A673 (cell line): ENCODE results near the gene STXBP4. TPM values are rescaled to one million over a fixed set of nuclear protein-coding genes. Genes with fewer than 3 reads are reported as not detected.
A peak's percentile ranks its signal among the peaks of the same experiment; 100 is the strongest.

ENCODE experiments used
- BruUV-seq: library from RNA; stranded (reverse); fragments of 400-500 nt; replicated peaks from 2 replicates; lab custom pipeline; 2021; lab: Mats Ljungman, UMichigan
- CTCF ChIA-PET: fragments of 300-600 bp; sonication (Branson Sonifier 250); formaldehyde crosslinking; loops from one replicate; lab custom pipeline; 2022; ENCODE audit warnings: antibody characterized with exemption; lab: Charles Lee
- POLR2A ChIA-PET: fragments of 300-600 bp; sonication (Branson Sonifier 250); formaldehyde crosslinking; loops from one replicate; lab custom pipeline; 2022; ENCODE audit warnings: antibody characterized with exemption; ENCODE audit not compliant: low non-redundant PET; lab: Charles Lee
- DNase-seq: peaks from one replicate; pipeline ENCODE4 v3.0.0-alpha.2; 2015; ENCODE audit warnings: low spot score
- H3K27ac ChIP-seq: fragments of 200-600 bp; sonication (generic); 2 replicates; pipeline ENCODE4 v1.5.1; 2016; ENCODE audit warnings: mixed run types, low read depth, mild to moderate bottlenecking, mixed read lengths, antibody characterized with exemption, low read length; ENCODE audit not compliant: poor library complexity, severe bottlenecking
- H3K27me3 ChIP-seq: fragments of 200-600 bp; sonication (generic); replicated peaks from 2 replicates; pipeline ENCODE4 v1.6.1; 2017; ENCODE audit warnings: mixed run types, low read depth, mild to moderate bottlenecking, mixed read lengths, antibody characterized with exemption, low read length; ENCODE audit not compliant: insufficient read depth, poor library complexity
- H3K36me3 ChIP-seq: fragments of 200-600 bp; sonication (generic); 2 replicates; pipeline ENCODE4 v1.6.1; 2016; ENCODE audit warnings: mixed run types, mild to moderate bottlenecking, mixed read lengths, antibody characterized with exemption, low read length; ENCODE audit not compliant: insufficient read depth, poor library complexity, severe bottlenecking
- H3K4me1 ChIP-seq: fragments of 200-600 bp; sonication (generic); 2 replicates; pipeline ENCODE4 v1.6.1; 2017; ENCODE audit warnings: mixed run types, mild to moderate bottlenecking, mixed read lengths, antibody characterized with exemption, low read length; ENCODE audit not compliant: insufficient read depth, poor library complexity, severe bottlenecking
- H3K4me3 ChIP-seq: fragments of 200-600 bp; sonication (generic); 2 replicates; pipeline ENCODE4 v1.5.1; 2016; ENCODE audit warnings: low read depth, mixed run types, mild to moderate bottlenecking, mixed read lengths, low read length; ENCODE audit not compliant: poor library complexity, severe bottlenecking
- H3K9me3 ChIP-seq: fragments of 200-600 bp; sonication (generic); 2 replicates; pipeline ENCODE4 v1.6.1; 2016; ENCODE audit warnings: mixed run types, low read depth, mild to moderate bottlenecking, mixed read lengths, antibody characterized with exemption, low read length; ENCODE audit not compliant: poor library complexity, severe bottlenecking
- EZH2 ChIP-seq: fragments of 200-600 bp; sonication (generic); IDR thresholded peaks from 2 replicates; pipeline ENCODE4 v1.6.1; 2017; ENCODE audit warnings: borderline replicate concordance, low read depth, mild to moderate bottlenecking, mixed read lengths, antibody characterized with exemption, low read length; ENCODE audit not compliant: poor library complexity, severe bottlenecking
- intact Hi-C: fragments of 100-400 bp; cut with micrococcal nuclease; formaldehyde crosslinking; loops from one replicate; pipeline ENCODE4 v1.10.0; 2022; ENCODE audit not compliant: unreplicated experiment
- total RNA-seq: library from RNA; stranded (reverse); gene quantifications from 2 replicates; pipeline ENCODE4 v1.2.3, GENCODE V29; 2021
- TF ChIP-seq, protein P1 (sequence below): fragments of 300-800, 200-600 bp; sonication (generic); conservative IDR thresholded peaks from 2 replicates; pipeline ENCODE4 v1.5.1; 2017; ENCODE audit warnings: low read depth, mild to moderate bottlenecking, antibody characterized with exemption, low read length, moderate library complexity, mixed read lengths

STXBP4 gene
- total RNA-seq, 1 experiment from 2014 or later, result 24.2 TPM

DNA sequence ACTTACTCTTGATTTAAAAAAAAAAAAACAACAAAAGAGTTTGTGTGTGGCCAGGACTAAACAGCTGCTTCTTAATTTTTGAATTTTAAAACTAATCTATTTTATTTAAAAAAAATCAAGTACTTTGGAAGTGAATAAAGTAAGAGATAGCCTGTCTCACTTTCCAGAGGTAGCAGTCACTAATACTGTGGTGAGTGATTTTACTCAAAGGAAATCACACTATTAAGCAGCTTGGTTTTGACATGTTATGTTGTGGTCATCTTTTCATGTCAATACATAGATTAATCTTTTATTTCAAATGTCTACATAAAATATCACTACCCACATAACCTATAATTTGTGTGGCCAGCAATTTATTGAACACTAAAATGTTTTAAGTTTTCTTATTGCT, 194.0 kb downstream of the STXBP4 start:
- no TSS peak for BruUV-seq
- TF ChIP-seq EZH2, result no peak
- TF ChIP-seq, protein P1, sequence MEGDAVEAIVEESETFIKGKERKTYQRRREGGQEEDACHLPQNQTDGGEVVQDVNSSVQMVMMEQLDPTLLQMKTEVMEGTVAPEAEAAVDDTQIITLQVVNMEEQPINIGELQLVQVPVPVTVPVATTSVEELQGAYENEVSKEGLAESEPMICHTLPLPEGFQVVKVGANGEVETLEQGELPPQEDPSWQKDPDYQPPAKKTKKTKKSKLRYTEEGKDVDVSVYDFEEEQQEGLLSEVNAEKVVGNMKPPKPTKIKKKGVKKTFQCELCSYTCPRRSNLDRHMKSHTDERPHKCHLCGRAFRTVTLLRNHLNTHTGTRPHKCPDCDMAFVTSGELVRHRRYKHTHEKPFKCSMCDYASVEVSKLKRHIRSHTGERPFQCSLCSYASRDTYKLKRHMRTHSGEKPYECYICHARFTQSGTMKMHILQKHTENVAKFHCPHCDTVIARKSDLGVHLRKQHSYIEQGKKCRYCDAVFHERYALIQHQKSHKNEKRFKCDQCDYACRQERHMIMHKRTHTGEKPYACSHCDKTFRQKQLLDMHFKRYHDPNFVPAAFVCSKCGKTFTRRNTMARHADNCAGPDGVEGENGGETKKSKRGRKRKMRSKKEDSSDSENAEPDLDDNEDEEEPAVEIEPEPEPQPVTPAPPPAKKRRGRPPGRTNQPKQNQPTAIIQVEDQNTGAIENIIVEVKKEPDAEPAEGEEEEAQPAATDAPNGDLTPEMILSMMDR, result no peak

GRCh38 chr17:55163408-55163807, 194.8 kb downstream of the STXBP4 start:
- Histone ChIP-seq H3K36me3 (no peaks in the 10 kb centered on the region), H3K27me3 (no peaks in the 10 kb centered on the region), H3K4me1 (peaks cover 48% of the 10 kb centered on the region), H3K27ac (no peak overlapping the region), H3K4me3 (no peak overlapping the region), H3K9me3 (no peaks in the 10 kb centered on the region)
- BruUV-seq, result no TSS peak
- no peak for DNase-seq
- ChIA-PET CTCF (no interaction called here), POLR2A (no interaction called here)
- TF ChIP-seq, protein P1, result no peak
- no peak for TF ChIP-seq EZH2
- intact Hi-C loops, result no loop called here

More for the DNA sequence above, 194.0 kb downstream of the STXBP4 start:
- CTCF ChIA-PET, result no interaction called here
- H3K27ac ChIP-seq, result no peak overlapping the region
- H3K27me3 ChIP-seq, result no peaks in the 10 kb centered on the region
- intact Hi-C loops, result no loop called here
- no peak for DNase-seq
- H3K4me1 ChIP-seq, result peaks cover 47% of the 10 kb centered on the region
- no peaks in the 10 kb centered on the region for H3K9me3 ChIP-seq
- H3K36me3 ChIP-seq, result no peaks in the 10 kb centered on the region
- POLR2A ChIA-PET, result no interaction called here
- H3K4me3 ChIP-seq, result no peak overlapping the region

DNA sequence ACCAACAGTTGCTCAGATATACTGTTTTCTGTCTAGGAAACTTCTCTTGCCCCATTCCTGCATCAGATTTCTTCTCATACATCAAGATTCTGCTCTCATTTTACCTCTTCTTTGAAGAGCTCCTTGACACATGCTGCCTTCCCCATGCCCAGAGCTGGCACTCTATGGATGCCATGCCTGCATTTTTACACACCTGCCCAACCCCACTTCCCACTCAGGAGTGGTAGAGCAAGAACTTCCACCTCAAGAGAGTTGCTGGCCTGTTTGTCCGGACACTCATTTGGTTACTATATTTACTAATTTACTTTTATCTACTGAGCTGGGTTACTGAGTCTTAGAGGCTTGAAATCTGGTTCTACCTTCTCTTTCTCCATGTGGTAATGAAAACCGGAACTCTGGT, 197.9 kb downstream of the STXBP4 start:
- Histone ChIP-seq H3K36me3 (no peaks in the 10 kb centered on the region), H3K9me3 (no peaks in the 10 kb centered on the region), H3K4me1 (peaks cover 69% of the 10 kb centered on the region), H3K27me3 (no peaks in the 10 kb centered on the region), H3K4me3 (no peak overlapping the region), H3K27ac (peak overlapping the region; percentile 72)
- POLR2A ChIA-PET, result interaction anchor here (0.6 kb wide), 1 partner anchor 42 kb away, joined by 10 read pairs; no protein-coding TSS in a partner anchor
- no TSS peak for BruUV-seq
- intact Hi-C loops, result loop anchor here (2.0 kb wide), 1 partner anchor 184 kb away; no protein-coding TSS in a partner anchor
- DNase-seq, result no peak
- TF ChIP-seq EZH2, result no peak
- TF ChIP-seq, protein P1, result no peak
- CTCF ChIA-PET, result interaction anchor here (2.0 kb wide), 1 partner anchor 41 kb away, joined by 9 read pairs; no protein-coding TSS in a partner anchor
